A673 (cell line): Measurements from ENCODE around the gene C1QTNF8. TPM values are rescaled to one million over a fixed set of nuclear protein-coding genes. Genes with fewer than 3 reads are reported as not detected.

ENCODE experiments used
- BruUV-seq: library from RNA; stranded (reverse); fragments of 400-500 nt; replicated peaks from 2 replicates; lab custom pipeline; 2021; lab: Mats Ljungman, UMichigan
- CTCF ChIA-PET: fragments of 300-600 bp; sonication (Branson Sonifier 250); formaldehyde crosslinking; loops from one replicate; lab custom pipeline; 2022; ENCODE audit warnings: antibody characterized with exemption; lab: Charles Lee
- POLR2A ChIA-PET: fragments of 300-600 bp; sonication (Branson Sonifier 250); formaldehyde crosslinking; loops from one replicate; lab custom pipeline; 2022; ENCODE audit warnings: antibody characterized with exemption; ENCODE audit not compliant: low non-redundant PET; lab: Charles Lee
- DNase-seq: peaks from one replicate; pipeline ENCODE4 v3.0.0-alpha.2; 2015; ENCODE audit warnings: low spot score
- H3K27ac ChIP-seq: fragments of 200-600 bp; sonication (generic); 2 replicates; pipeline ENCODE4 v1.5.1; 2016; ENCODE audit warnings: mixed run types, low read depth, mild to moderate bottlenecking, mixed read lengths, antibody characterized with exemption, low read length; ENCODE audit not compliant: poor library complexity, severe bottlenecking
- H3K27me3 ChIP-seq: fragments of 200-600 bp; sonication (generic); replicated peaks from 2 replicates; pipeline ENCODE4 v1.6.1; 2017; ENCODE audit warnings: mixed run types, low read depth, mild to moderate bottlenecking, mixed read lengths, antibody characterized with exemption, low read length; ENCODE audit not compliant: insufficient read depth, poor library complexity
- H3K36me3 ChIP-seq: fragments of 200-600 bp; sonication (generic); 2 replicates; pipeline ENCODE4 v1.6.1; 2016; ENCODE audit warnings: mixed run types, mild to moderate bottlenecking, mixed read lengths, antibody characterized with exemption, low read length; ENCODE audit not compliant: insufficient read depth, poor library complexity, severe bottlenecking
- H3K4me1 ChIP-seq: fragments of 200-600 bp; sonication (generic); 2 replicates; pipeline ENCODE4 v1.6.1; 2017; ENCODE audit warnings: mixed run types, mild to moderate bottlenecking, mixed read lengths, antibody characterized with exemption, low read length; ENCODE audit not compliant: insufficient read depth, poor library complexity, severe bottlenecking
- H3K4me3 ChIP-seq: fragments of 200-600 bp; sonication (generic); 2 replicates; pipeline ENCODE4 v1.5.1; 2016; ENCODE audit warnings: low read depth, mixed run types, mild to moderate bottlenecking, mixed read lengths, low read length; ENCODE audit not compliant: poor library complexity, severe bottlenecking
- H3K9me3 ChIP-seq: fragments of 200-600 bp; sonication (generic); 2 replicates; pipeline ENCODE4 v1.6.1; 2016; ENCODE audit warnings: mixed run types, low read depth, mild to moderate bottlenecking, mixed read lengths, antibody characterized with exemption, low read length; ENCODE audit not compliant: poor library complexity, severe bottlenecking
- CTCF ChIP-seq: fragments of 300-800, 200-600 bp; sonication (generic); conservative IDR thresholded peaks from 2 replicates; pipeline ENCODE4 v1.5.1; 2017; ENCODE audit warnings: low read depth, mild to moderate bottlenecking, antibody characterized with exemption, low read length, moderate library complexity, mixed read lengths
- EZH2 ChIP-seq: fragments of 200-600 bp; sonication (generic); IDR thresholded peaks from 2 replicates; pipeline ENCODE4 v1.6.1; 2017; ENCODE audit warnings: borderline replicate concordance, low read depth, mild to moderate bottlenecking, mixed read lengths, antibody characterized with exemption, low read length; ENCODE audit not compliant: poor library complexity, severe bottlenecking
- intact Hi-C: fragments of 100-400 bp; cut with micrococcal nuclease; formaldehyde crosslinking; loops from one replicate; pipeline ENCODE4 v1.10.0; 2022; ENCODE audit not compliant: unreplicated experiment
- total RNA-seq: library from RNA; stranded (reverse); gene quantifications from 2 replicates; pipeline ENCODE4 v1.2.3, GENCODE V29; 2021

C1QTNF8 gene
- total RNA-seq, 1 experiment from 2014 or later = not detected

DNA sequence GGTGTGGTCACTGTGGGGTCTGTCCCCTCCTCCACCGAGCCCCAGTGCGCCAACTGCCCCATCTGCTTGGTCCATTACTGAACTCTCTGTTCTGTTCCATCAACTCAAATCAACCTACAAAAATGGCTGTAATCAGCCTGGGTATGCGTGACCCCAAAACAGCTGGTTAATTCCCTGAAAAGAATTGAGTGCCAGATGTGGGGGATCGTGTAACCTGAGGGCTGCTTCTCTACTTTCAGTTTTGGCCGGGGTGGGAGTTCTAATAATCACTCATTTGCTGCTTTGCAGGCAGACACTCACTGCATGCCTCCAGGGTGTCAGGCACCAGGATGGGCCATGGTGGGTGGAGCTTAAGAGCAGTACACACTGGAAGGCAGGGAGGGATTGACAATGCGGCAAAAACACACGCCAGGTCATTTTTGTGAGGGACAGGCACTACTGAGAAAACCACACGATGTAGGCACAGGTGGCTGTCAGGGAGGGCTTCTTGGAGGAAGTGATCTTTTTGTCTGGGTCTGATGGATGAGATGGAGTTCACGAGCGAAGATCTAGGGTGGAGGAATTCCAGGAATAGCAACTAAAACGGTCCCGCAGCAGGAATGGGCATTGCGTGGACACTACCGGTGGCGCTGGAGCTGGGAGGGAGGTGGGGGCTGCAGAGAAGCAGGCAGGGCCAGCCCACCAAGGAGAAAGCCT lies 53.8 kb downstream of the C1QTNF8 start:
- H3K4me1 ChIP-seq = peaks cover 14% of the 10 kb centered on the region
- POLR2A ChIA-PET = interaction anchor here (0.7 kb wide), 1 partner anchor 257 kb away, joined by 3 read pairs; no protein-coding TSS in a partner anchor
- H3K9me3 ChIP-seq = no peaks in the 10 kb centered on the region
- no peak overlapping the region for H3K4me3 ChIP-seq
- DNase-seq = no peak
- no TSS peak for BruUV-seq
- H3K27ac ChIP-seq = no peak overlapping the region
- CTCF ChIA-PET = no interaction called here
- H3K36me3 ChIP-seq = no peaks in the 10 kb centered on the region
- no peaks in the 10 kb centered on the region for H3K27me3 ChIP-seq
- intact Hi-C loops = no loop called here
- TF ChIP-seq EZH2 (no peak), CTCF (no peak)

DNA sequence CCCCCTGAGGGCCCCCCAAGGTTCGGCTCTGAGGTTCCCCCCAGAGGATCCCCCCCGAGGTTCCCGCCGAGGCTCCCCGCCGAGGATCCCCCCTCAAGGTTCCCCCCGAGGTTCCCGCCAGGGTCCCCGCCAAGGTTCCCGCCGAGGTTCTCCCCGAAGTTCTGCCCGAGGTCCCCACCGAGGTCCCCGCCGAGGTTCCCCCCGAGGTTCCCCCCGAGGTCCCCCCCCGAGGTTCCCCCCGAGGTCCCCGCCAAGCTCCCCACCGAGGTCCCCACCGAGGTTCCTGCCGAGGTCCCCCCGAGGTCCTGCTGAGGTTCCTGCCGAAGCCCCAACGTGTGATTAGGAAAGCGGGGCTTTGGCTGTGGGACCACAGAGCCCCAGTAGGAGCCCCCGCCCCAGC lies 55.7 kb downstream of the C1QTNF8 start:
- BruUV-seq = no TSS peak
- ChIA-PET POLR2A (interaction anchor here (0.7 kb wide), 1 partner anchor 634 kb away, joined by 11 read pairs; no protein-coding TSS in a partner anchor), CTCF (no interaction called here)
- peaks cover 14% of the 10 kb centered on the region for H3K4me1 ChIP-seq
- no peak overlapping the region for H3K4me3 ChIP-seq
- no peak overlapping the region for H3K27ac ChIP-seq
- H3K9me3 ChIP-seq = no peaks in the 10 kb centered on the region
- DNase-seq = no peak
- H3K36me3 ChIP-seq = no peaks in the 10 kb centered on the region
- intact Hi-C loops = no loop called here
- TF ChIP-seq CTCF = no peak
- TF ChIP-seq EZH2 = no peak
- H3K27me3 ChIP-seq = no peaks in the 10 kb centered on the region

DNA sequence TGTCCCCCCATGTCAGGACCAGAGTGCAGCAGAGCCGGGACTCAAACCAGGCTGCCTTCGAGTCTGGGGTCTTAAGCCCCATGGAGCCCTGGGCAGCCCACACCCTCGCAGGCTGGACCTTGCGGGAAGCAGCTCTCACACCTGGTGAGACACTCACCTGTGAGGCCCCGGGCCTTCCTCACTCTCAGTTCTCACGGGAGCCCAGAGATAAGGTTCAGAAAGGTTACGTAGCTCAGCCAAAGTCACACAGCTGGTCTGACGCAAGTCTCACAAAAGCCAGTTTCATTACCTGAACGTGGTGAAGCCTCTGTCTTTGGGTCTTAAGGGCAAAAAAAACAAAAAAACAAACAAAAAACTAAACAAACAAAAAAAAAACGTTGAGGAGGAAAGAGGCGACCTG lies 56.3 kb downstream of the C1QTNF8 start:
- intact Hi-C loops = no loop called here
- TF ChIP-seq CTCF (no peak), EZH2 (no peak)
- H3K27ac ChIP-seq = no peak overlapping the region
- no peak overlapping the region for H3K4me3 ChIP-seq
- POLR2A ChIA-PET = no interaction called here
- no peak for DNase-seq
- H3K4me1 ChIP-seq = peaks cover 14% of the 10 kb centered on the region
- no TSS peak for BruUV-seq
- CTCF ChIA-PET = no interaction called here
- no peaks in the 10 kb centered on the region for H3K9me3 ChIP-seq
- no peaks in the 10 kb centered on the region for H3K36me3 ChIP-seq
- no peaks in the 10 kb centered on the region for H3K27me3 ChIP-seq
